PFSK-1 (cell line): Measurements from ENCODE around the gene MRPS12.

Experiments
- FOXP2 ChIP-seq: optimal IDR thresholded peaks from 2 replicates; pipeline ENCODE3; 2011; ENCODE audit warnings: borderline replicate concordance, control low read depth, inconsistent platforms; ENCODE audit not compliant: insufficient read depth; ENCODE audit errors: extremely low read length, extremely low read depth
- POLR2AphosphoS5 ChIP-seq: IDR thresholded peaks from 2 replicates; pipeline ENCODE4 v1.6.1; 2012; ENCODE audit warnings: low read depth, mild to moderate bottlenecking, control low read depth, low read length, moderate library complexity
- REST ChIP-seq, 2 experiments: IDR thresholded peaks; 2 replicates each; pipeline versions ENCODE4 v1.6.1 to v1.8.0; 2011 to 2012; ENCODE audit warnings: low read depth in 2 of 2, low read length in 2 of 2, control low read depth in 1 of 2, inconsistent platforms in 1 of 2, mild to moderate bottlenecking in 1 of 2, moderate library complexity in 1 of 2; ENCODE audit not compliant: insufficient read depth in 1 of 2
- TAF1 ChIP-seq: IDR thresholded peaks from 2 replicates; pipeline ENCODE4 v1.6.1; 2012; ENCODE audit warnings: low read length, control low read depth, borderline replicate concordance; ENCODE audit not compliant: insufficient read depth

- TF ChIP-seq REST (IDR thresholded peaks at IDR 0.05; ENCODE audit: insufficient read depth in 1 of 2, low read depth in 2 of 2, low read length in 2 of 2) (no peak), POLR2AphosphoS5 (no peak), TAF1 (no peak), FOXP2 (no peak)
These were observed 2.8 kb downstream of the MRPS12 start for GRCh38 chr19:38933544-38933943.
